B cell (primary cell): Measurements from ENCODE around the gene VPS39. TPM values are rescaled to one million over a fixed set of nuclear protein-coding genes. Genes with fewer than 3 reads are reported as not detected.

ENCODE experiments used
- ATAC-seq: fragments of 200-7000 bp; cut with Tn5 transposase; one replicate; pipeline ENCODE4 v1.10.0; 2021; ENCODE audit warnings: low read depth, mild to moderate bottlenecking, moderate number of reproducible peaks, moderate library complexity
- CTCF ChIA-PET: fragments of 350-600 bp; sonication (Branson Sonifier 250); formaldehyde crosslinking; loops from one replicate; lab custom pipeline; 2021; ENCODE audit warnings: antibody characterized with exemption, inconsistent platforms; lab: Charles Lee
- POLR2A ChIA-PET: fragments of 350-600 bp; sonication (Branson Sonifier 250); formaldehyde crosslinking; loops from one replicate; lab custom pipeline; 2021; ENCODE audit warnings: antibody characterized with exemption; lab: Charles Lee
- DNase-seq: peaks from one replicate; pipeline ENCODE4 v3.0.0; 2013
- H2AFZ ChIP-seq: 2 replicates; pipeline ENCODE4 v1.6.1; 2012; ENCODE audit warnings: mild to moderate bottlenecking, low read depth, low read length; ENCODE audit not compliant: insufficient read depth, poor library complexity, severe bottlenecking
- H3K27ac ChIP-seq, 2 donors: 1 replicate in 1 of 2; 2 replicates in 1 of 2; pipeline ENCODE4 v1.5.1; 2012 to 2013; ENCODE audit warnings: low read length in 2 of 2, mild to moderate bottlenecking in 2 of 2, moderate library complexity in 1 of 2
- H3K27me3 ChIP-seq, 4 experiments: fragments of 200-600 bp in 1 of 4; sonication (generic) in 1 of 4; replicated peaks in 1 of 4; 1 replicate in 2 of 4; 2 replicates in 2 of 4; pipeline versions ENCODE4 v1.6.1 to v1.7.0; 2013 to 2016; ENCODE audit warnings: low read length in 3 of 4, mild to moderate bottlenecking in 2 of 4, mixed read lengths in 1 of 4, moderate library complexity in 1 of 4; ENCODE audit not compliant: insufficient read depth in 4 of 4, control insufficient read depth in 3 of 4; ENCODE audit errors: control extremely low read depth in 1 of 4
- H3K36me3 ChIP-seq, 2 experiments: replicated peaks in 1 of 2; 1 replicate in 1 of 2; 2 replicates in 1 of 2; pipeline versions ENCODE4 v1.6.1 to v1.7.1; 2013; ENCODE audit warnings: low read length in 1 of 2; ENCODE audit not compliant: insufficient read depth in 2 of 2, control insufficient read depth in 1 of 2; ENCODE audit errors: control extremely low read depth in 1 of 2, extremely low read depth in 1 of 2
- H3K4me1 ChIP-seq, 2 donors: fragments of 200-600 bp in 1 of 2; sonication (generic) in 1 of 2; 1 replicate in 1 of 2; 2 replicates in 1 of 2; pipeline versions ENCODE4 v1.5.1 to v1.6.1; 2013 to 2017; ENCODE audit warnings: low read length in 2 of 2; ENCODE audit not compliant: control insufficient read depth in 2 of 2, insufficient read depth in 2 of 2
- H3K4me2 ChIP-seq: replicated peaks from 2 replicates; pipeline ENCODE3; 2012; ENCODE audit warnings: mild to moderate bottlenecking, low read depth, low read length; ENCODE audit not compliant: poor library complexity, severe bottlenecking
- H3K4me3 ChIP-seq, 5 experiments: fragments of 200-600 bp in 1 of 5; sonication (generic) in 1 of 5; 1 replicate in 3 of 5; 2 replicates in 2 of 5; pipeline versions ENCODE4 v1.5.1 to v1.7.0; 2011 to 2016; ENCODE audit warnings: low read length in 4 of 5, mild to moderate bottlenecking in 4 of 5, low read depth in 2 of 5, control low read depth in 1 of 5, moderate library complexity in 1 of 5; ENCODE audit not compliant: insufficient read depth in 1 of 5; ENCODE audit errors: control extremely low read depth in 1 of 5, extremely low read depth in 1 of 5
- H3K79me2 ChIP-seq: fragments of 200-600 bp; sonication (generic); one replicate; pipeline ENCODE4 v1.6.0; 2016; ENCODE audit warnings: low read length; ENCODE audit not compliant: control insufficient read depth, insufficient read depth
- H3K9ac ChIP-seq: fragments of 200-600 bp; sonication (generic); 2 replicates; pipeline ENCODE4 v1.6.1; 2017; ENCODE audit warnings: mild to moderate bottlenecking, low read length, moderate library complexity
- H3K9me3 ChIP-seq, 3 donors: one replicate each; pipeline versions ENCODE4 v1.6.1 to v1.7.1; 2013; ENCODE audit warnings: low read length in 2 of 3; ENCODE audit not compliant: control insufficient read depth in 2 of 3, insufficient read depth in 1 of 3; ENCODE audit errors: control extremely low read depth in 1 of 3
- H4K20me1 ChIP-seq: 2 replicates; pipeline ENCODE4 v1.6.0; 2012; ENCODE audit warnings: mild to moderate bottlenecking, low read length; ENCODE audit not compliant: insufficient read depth, control insufficient read depth, poor library complexity, severe bottlenecking
- H3K27ac Mint-ChIP-seq: one replicate; pipeline ENCODE4 v1.8.0; 2021; ENCODE audit warnings: mixed read lengths
- H3K27me3 Mint-ChIP-seq: one replicate; pipeline ENCODE4 v1.8.0; 2021; ENCODE audit warnings: mixed read lengths
- H3K4me1 Mint-ChIP-seq: one replicate; pipeline ENCODE4 v1.8.0; 2021; ENCODE audit warnings: mixed read lengths
- H3K4me3 Mint-ChIP-seq: one replicate; pipeline ENCODE4 v1.8.0; 2021; ENCODE audit warnings: mixed read lengths
- H3K9me3 Mint-ChIP-seq: one replicate; pipeline ENCODE4 v1.8.0; 2022; ENCODE audit warnings: mixed read lengths; ENCODE audit not compliant: insufficient read depth
- CTCF ChIP-seq: fragments of 200-600 bp; IDR thresholded peaks from one replicate; pipeline ENCODE4 v1.8.0; 2022; ENCODE audit warnings: antibody characterized with exemption, mild to moderate bottlenecking
- EZH2 ChIP-seq: IDR thresholded peaks from 2 replicates; pipeline ENCODE4 v1.6.1; 2012; ENCODE audit warnings: borderline replicate concordance, low read depth, mild to moderate bottlenecking, moderate library complexity, low read length; ENCODE audit not compliant: insufficient read depth, poor library complexity, severe bottlenecking
- WGBS: methylation state at CpG from one replicate; pipeline ENCODE4 v1.1.5; 2013; ENCODE audit warnings: missing lambda C conversion rate; ENCODE audit not compliant: insufficient coverage; 5-methylcytosine and 5-hydroxymethylcytosine counted together
- intact Hi-C: fragments of 100-400 bp; cut with micrococcal nuclease; formaldehyde crosslinking; loops from one replicate; pipeline ENCODE4 v1.10.0; 2022
- polyA plus RNA-seq: library from polyadenylated mRNA; depleted of rRNA; stranded (reverse); fragments of >200 nt; gene quantifications from 2 replicates; pipeline ENCODE4 v1.2.3, GENCODE V29; 2012
- total RNA-seq, 2 donors: library from RNA; stranded (reverse); fragments of 120-200 nt in 1 of 2; gene quantifications; 1 replicate in 1 of 2; 2 replicates in 1 of 2; pipeline versions ENCODE4 v1.2.3 to v1.2.4, GENCODE V29; 2013 to 2022

Gene VPS39
- total and polyA plus RNA-seq, 2 donors (not counting 1 experiment from before 2014, with no cell fraction given): 82.8 to 145 TPM

- H3K4me2 ChIP-seq: no peak overlapping the region
- no peak for ATAC-seq
- POLR2A ChIA-PET: no interaction called here
- H3K9ac ChIP-seq: no peak overlapping the region
- H3K4me1 ChIP-seq: no peaks in the 10 kb centered on the region
- H3K4me3 ChIP-seq: no peak overlapping the region
- Mint-ChIP-seq H3K27me3 (no peaks in the 10 kb centered on the region), H3K4me3 (no peak overlapping the region), H3K4me1 (no peaks in the 10 kb centered on the region), H3K27ac (no peak overlapping the region), H3K9me3 (no peaks in the 10 kb centered on the region)
- no peaks in the 10 kb centered on the region for H4K20me1 ChIP-seq
- intact Hi-C loops: no loop called here
- DNase-seq: no peak
- TF ChIP-seq CTCF (no peak), EZH2 (no peak)
- H3K36me3 ChIP-seq: no peaks in the 10 kb centered on the region
- WGBS: 93% methylated on average over 8 of the region's 10 CpGs
- no peak overlapping the region for H2AFZ ChIP-seq
- peaks cover 0 to 4% (median 0%) of the 10 kb centered on the region in 4 experiments for H3K27me3 ChIP-seq
- H3K27ac ChIP-seq: no peak overlapping the region
- H3K9me3 ChIP-seq: no peaks in the 10 kb centered on the region
- CTCF ChIA-PET: no interaction called here
- no peaks in the 10 kb centered on the region for H3K79me2 ChIP-seq
Observed at GRCh38 chr15:42151141-42151561, 57.0 kb downstream of the VPS39 start.

GRCh38 chr15:42150219-42150970, 57.7 kb downstream of the VPS39 start:
- Mint-ChIP-seq H3K27me3 (no peaks in the 10 kb centered on the region), H3K4me3 (no peak overlapping the region), H3K9me3 (no peaks in the 10 kb centered on the region), H3K4me1 (no peaks in the 10 kb centered on the region), H3K27ac (no peak overlapping the region)
- intact Hi-C loops: no loop called here
- Histone ChIP-seq H3K79me2 (no peaks in the 10 kb centered on the region), H3K4me2 (no peak overlapping the region), H3K4me1 (no peaks in the 10 kb centered on the region), H3K36me3 (no peaks in the 10 kb centered on the region), H3K9me3 (no peaks in the 10 kb centered on the region), H3K27ac (no peak overlapping the region), H3K27me3 (peaks cover 0 to 4% (median 0%) of the 10 kb centered on the region in 4 experiments), H3K9ac (no peak overlapping the region), H2AFZ (no peak overlapping the region), H4K20me1 (no peaks in the 10 kb centered on the region), H3K4me3 (no peak overlapping the region)
- DNase-seq (no peak), ATAC-seq (no peak)
- CTCF ChIA-PET: no interaction called here
- POLR2A ChIA-PET: interaction anchor here (0.6 kb wide), 1 partner anchor 1388 kb away, joined by 12 read pairs; no protein-coding TSS in a partner anchor
- TF ChIP-seq CTCF: no peak
- no peak for TF ChIP-seq EZH2
- 84% methylated on average over 13 of the region's 17 CpGs for WGBS
